SKM-1 treated with dmso at 0.1 percent for 144 hours (cell line): Measurements from ENCODE around the gene NCKIPSD.

ENCODE experiments used
- DNase-seq: peaks from one replicate; lab custom pipeline; 2025; ENCODE audit not compliant: unreplicated experiment; lab: John Stamatoyannopoulos, UW

Gene NCKIPSD

DNA sequence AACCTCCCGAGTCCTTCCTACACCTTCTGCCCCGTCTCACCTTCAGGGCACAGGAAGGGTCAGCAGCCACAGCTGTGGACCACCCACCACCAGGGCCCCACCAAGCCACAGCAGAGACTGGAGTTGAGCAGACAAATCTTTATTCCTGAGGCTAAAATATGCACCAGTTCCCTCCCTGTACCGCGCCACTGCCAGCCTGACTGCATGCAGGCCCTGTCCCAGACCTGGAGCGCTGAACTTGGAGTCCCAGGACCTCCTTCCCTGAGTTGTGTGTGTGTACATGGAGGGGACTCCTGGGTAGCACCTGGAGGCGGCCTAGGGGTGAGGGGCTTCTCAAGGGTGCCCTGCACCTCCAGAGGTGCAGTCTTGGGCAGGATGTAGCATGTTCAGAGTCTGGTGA, 60.1 kb downstream of the NCKIPSD start:
- DNase-seq: no peak

- DNase-seq: no peak
These were observed 60.9 kb downstream of the NCKIPSD start for GRCh38 chr3:48624767-48625166.

- no peak for DNase-seq
These were observed 61.7 kb downstream of the NCKIPSD start for GRCh38 chr3:48623851-48624547.
